GM21825 (cell line): ENCODE results near the gene FBXO31.
"Not testable (repeated sequence)": the region's sequence is repeated elsewhere in the genome, so short reads cannot be mapped to it uniquely, and the experiment has no call there.

Experiments
- ATAC-seq: cut with Tn5 transposase; IDR thresholded peaks from one replicate; pipeline ENCODE4 v1.9.1; 2021; ENCODE audit warnings: mild to moderate bottlenecking, moderate library complexity; ENCODE audit not compliant: unreplicated experiment

Gene FBXO31

DNA sequence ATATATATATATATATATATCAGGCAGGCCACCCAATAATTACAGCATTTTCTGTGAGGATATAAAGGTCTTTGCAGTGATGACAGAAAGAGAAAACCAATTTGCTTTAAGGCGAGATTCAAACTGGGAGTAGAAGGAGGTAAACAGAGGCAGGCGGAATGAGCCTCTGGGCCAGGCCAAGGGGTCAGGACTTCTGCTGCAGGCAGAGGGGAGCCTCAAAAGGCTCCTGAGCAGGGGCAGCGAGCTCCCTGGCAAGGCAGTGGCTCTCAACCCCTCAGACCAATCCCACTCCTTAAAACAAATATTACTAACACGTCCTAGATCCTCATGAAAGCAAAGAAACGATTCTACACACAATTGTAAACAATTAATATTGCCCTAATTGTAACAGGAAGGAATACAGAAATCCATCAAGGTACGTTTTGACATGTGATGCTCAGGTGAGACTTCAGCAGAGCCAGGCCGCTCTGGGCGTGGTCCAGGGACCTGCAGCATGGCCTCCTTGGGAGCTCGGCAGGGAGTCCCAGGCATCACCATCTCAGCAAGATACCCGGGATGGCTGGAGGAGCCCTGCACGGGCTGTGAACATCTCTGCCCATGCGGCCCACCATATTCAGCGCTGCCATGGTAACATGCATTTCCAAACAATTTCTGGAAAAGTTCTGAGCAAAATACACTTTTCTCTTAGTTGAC lies 18.4 kb downstream of the FBXO31 start:
- no peak for ATAC-seq

- ATAC-seq = no peak
Measured at GRCh38 chr16:87363771-87364455, 19.7 kb downstream of the FBXO31 start.

DNA sequence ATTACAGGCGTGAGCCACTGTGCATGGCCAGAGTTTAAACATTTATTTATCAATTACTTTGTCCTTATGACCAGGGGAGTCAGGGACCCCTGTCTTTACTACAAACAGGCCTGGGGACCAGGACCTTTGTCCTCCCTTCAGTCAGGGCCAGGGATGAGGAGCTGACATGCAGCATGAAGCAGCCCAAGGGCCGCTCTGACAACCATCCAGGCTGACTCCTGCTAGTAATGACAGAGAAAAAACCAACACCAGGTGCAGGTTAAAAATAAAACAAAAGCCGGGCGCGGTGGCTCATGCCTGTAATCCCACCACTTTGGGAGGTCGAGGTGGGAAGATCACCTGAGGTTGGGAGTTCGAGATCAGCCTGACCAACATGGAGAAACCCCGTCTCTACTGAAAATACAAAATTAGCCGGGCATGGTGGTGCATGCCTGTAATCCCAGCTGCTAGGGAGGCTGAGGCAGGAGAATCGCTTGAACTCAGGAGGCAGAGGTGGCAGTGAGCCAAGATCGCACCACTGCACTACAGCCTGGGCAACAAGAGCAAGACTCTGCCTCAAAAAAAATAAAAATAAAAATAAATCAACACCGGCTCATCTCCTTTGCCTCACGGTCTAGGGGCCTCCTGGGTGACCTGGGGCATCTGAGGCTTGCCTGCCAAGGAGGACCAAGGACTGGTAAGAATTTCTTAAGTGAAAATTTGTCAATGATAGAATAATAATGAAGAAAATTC lies 20.6 kb downstream of the FBXO31 start:
- not testable (repeated sequence) for ATAC-seq

- no peak for ATAC-seq
Measured at GRCh38 chr16:87361916-87362619, 21.5 kb downstream of the FBXO31 start.

GRCh38 chr16:87360862-87361610 lies 22.5 kb downstream of the FBXO31 start:
- no peak for ATAC-seq

GRCh38 chr16:87359121-87359520 lies 24.5 kb downstream of the FBXO31 start:
- no peak for ATAC-seq

GRCh38 chr16:87358696-87359095 lies 24.9 kb downstream of the FBXO31 start:
- ATAC-seq = no peak

DNA sequence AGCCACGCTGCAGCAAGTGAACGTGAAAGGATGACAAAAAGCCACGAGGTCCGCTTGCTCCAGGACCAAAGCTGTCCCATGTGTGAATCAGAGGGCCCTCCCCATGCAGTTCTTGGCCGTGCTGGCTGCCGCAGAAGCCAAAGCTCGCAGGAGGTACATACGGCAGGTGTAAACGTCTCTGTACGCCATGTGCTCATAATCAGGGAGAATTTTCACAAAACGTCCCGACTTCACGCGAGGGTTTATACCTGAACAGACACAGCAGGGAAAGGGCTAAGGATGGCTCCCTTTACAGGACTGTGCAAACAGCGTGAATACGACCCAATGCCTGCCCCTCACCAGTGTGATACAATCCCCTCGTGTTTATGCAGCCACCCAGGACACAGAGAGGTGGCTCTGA lies 25.3 kb downstream of the FBXO31 start:
- ATAC-seq = no peak

DNA sequence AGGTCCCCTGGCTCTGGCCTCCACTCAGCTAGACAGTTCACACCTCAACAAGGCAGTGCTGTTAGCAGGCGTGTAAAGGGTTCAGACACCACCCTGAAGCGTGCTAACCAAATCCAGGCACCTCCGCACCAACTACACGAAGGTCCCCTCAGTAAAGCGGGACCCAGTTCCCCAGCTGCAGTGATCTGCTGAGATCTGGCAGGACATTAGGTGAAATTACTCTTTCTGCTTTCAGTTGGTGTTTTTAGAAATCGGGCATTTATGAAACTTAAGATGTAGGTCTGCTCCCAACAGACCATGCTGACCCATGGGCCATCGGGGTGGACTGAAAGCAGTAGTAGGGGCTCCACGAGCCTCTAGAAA lies 27.1 kb downstream of the FBXO31 start:
- ATAC-seq = no peak

- ATAC-seq = no peak
Measured at GRCh38 chr16:87353613-87354012, 30.0 kb downstream of the FBXO31 start.

DNA sequence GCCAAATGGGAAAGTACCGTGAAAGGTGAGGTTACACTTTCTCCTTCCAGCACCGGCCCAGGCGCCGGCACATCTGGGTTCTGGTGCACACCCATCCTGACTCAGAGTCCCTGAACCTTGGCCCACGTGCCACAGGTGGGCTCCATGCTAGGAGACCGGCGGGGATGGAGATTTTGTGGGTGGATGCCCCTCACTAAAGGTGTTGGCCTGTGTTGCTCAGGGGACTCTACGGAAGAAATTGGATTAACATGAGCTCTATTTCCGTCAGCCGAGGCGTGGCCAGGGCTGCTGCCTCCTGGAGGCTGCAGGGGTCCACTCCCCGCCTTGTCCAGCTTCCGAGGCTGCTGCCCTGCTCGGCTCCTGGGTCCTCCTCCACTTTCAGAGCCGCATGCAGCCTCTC lies 30.8 kb downstream of the FBXO31 start:
- ATAC-seq = no peak

DNA sequence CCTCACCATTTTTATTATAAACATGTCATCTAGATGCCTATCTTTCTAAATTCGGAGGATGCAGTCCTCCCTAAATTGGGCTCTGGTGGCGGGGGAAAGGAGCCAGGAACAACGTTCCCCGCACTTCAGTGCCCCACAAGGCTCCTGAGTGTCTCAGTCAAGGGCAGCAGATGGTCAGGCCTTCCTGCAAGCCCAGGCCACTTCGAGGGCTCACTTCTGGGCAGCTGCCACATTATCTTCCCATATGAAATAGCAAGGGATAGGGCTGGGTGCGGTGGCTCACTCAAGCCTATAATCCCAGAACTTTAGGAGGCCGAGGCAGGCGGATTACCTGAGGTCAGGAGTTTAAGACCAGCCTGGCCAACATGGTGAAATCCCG lies 32.3 kb downstream of the FBXO31 start:
- no peak for ATAC-seq

GRCh38 chr16:87350681-87351319 lies 32.8 kb downstream of the FBXO31 start:
- no peak for ATAC-seq

- ATAC-seq = no peak
Measured at GRCh38 chr16:87350031-87350430, 33.5 kb downstream of the FBXO31 start.

DNA sequence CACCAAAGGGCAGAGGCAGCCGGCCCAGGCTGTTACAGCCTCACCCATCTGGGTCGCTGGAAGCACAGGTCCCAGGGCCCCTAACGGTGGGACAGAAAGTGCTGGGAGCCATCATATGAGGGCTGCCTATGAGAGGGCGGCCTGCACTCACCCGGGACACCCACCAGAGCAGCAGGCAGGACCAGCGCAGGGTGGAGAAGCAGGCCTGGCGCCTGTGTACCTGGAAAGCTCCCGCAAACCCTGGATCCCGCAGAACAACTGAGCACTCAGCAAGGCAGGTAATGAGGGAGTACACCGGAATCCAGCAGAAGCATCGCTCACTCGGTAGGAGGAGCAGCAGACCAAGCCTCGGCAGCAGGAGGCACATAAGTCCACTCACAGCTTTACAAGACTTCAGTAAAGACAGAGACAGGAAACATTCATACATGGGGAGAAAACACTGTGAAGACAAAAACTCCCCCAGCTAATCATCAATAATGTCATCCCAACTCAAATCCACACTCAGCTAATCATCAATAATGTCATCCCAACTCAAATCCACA lies 34.9 kb downstream of the FBXO31 start:
- ATAC-seq = no peak

- no peak for ATAC-seq
Measured at GRCh38 chr16:87347932-87348615, 35.5 kb downstream of the FBXO31 start.

DNA sequence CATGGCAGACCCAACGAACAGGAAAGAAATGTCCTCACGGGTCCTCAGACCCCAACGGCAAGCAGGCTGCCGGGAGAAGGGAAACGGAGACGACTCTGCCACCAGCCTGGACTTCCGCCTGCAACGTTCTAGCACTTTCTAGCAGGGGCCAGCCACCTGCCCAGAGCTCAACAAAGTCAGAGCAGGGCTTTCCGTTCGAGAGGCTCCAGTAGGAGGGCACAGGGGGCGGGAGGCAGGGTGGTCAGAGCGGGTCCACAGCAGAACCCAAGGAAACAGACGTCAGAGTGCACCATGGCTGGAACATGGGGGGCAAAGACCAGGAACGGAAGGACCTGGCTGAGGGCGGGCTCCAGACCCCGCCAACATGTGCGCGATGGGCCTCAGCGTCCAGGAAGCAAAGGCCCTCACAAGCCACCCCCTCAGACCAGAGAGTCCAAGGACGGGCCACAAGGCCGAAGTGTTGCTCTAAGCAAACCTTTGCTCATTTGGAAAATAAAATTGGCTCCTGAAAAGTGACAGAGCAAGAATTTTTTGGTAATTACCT lies 37.0 kb downstream of the FBXO31 start:
- no peak for ATAC-seq

GRCh38 chr16:87345726-87346424 lies 37.7 kb downstream of the FBXO31 start:
- ATAC-seq = no peak
